OCI-M1 (cell line): Measurements from ENCODE around the gene STARD3NL.

Experiments used
- DNase-seq: peaks from one replicate; lab custom pipeline; 2025; lab: John Stamatoyannopoulos, UW

Gene STARD3NL

GRCh38 chr7:38182450-38182849 lies 4.4 kb downstream of the STARD3NL start:
- no peak for DNase-seq

DNA sequence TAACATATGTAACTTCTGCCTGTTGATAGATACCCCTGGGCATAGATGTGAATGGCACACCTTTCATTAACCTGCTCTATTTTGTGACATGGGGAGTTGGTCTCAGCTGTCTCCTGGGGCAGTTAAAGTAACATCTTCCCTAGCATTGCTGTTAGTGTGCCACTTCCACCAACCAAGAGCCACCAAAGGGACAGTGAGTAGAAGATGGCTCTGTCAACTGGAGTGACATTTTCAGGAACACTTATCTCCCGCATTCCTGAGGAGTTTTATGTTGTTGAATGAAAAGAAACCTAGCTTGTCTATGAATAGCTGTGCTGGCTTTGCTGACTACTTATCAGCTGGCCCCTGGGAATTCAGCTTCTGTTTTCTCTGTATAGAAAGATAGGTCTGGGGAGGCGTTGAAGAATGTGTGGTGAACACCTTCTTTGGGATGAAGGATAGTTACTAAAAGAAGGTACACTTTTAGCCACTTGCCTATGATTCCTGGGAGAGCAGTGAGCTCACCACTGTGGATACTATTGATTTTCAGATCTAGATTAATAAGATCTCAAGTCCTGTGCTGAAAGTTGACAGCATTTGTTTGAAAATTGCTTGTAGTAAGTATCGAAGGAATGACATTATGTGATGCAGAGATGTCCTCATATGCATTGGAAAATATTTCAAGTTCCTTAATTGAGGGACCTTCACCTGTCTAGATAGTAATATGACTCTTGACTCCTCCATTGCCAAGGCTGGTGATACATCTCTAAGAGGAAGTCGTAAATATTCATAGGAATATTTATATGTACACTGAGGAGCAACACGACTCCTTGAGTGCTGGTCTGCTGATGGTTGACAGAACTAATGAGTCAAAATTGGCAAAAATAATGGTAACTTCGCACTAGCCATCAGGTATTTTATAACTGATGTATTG lies 7.6 kb downstream of the STARD3NL start:
- DNase-seq, result peak; percentile 31

DNA sequence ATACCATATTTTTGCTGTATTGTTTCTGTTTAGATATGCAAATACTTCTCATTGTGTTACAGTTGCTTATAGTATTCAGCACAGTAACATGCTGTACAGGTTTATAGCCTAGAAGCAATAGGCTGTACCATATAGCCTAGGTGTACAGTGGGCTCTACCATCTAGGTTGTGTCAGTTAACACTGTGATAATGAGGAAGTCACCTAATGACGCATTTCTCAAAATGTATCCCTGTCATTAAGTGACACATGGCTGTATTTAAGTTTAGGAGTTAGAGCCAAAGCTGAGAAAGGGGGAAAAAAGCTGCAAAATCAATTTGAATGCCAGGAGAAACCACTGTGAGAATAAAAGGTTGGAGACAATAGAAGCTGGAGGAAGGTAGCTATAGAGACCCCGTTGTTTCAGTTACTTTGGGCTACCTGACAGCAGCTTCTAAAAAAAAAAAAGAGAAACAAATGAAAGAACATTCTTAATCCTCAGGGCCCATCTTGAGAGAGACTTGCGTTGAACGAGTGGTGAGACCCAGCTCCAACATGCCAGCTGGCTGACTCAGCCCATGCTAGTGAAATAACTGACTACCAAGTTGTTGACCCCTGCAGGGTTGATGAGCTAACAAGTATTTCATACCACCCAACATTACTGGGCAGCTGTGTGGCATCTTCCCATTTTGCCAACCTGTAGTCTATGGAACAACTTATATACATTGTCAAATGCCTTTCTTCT lies 8.7 kb downstream of the STARD3NL start:
- no peak for DNase-seq

DNA sequence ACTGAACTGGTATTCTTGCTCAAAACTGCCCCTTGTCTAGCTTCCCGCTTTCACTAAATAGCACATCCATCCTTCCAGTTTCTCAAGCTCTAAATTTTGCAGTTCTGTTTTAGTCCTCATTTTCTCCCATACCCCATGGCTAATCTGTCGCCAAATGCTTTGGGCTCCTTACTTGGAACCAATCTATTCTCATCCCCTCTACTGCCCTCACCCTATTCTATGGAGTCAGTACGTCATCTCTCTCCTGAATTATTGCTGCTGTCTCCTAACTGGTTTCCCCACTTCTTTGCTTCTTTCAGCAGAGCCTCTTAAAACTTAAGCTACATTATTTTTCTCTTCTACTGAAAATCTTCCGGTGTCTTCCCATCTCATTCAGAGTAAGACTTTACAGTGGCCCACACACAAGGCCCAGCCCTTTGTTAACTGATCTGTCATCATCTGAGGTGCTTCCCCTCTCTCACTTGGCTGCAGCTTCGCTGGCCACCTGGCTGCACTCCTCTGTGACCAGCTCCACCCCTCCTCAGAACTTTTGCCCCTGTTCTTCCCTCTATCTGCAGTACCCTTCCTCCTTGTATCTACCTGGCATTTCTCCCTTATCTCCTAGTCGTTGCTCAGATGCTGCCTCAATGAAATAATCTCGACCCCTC lies 9.9 kb downstream of the STARD3NL start:
- DNase-seq, result no peak

- DNase-seq, result no peak
These were observed 11.3 kb downstream of the STARD3NL start for GRCh38 chr7:38189231-38189938.

- DNase-seq, result no peak
These were observed 12.0 kb downstream of the STARD3NL start for GRCh38 chr7:38190011-38190410.

DNA sequence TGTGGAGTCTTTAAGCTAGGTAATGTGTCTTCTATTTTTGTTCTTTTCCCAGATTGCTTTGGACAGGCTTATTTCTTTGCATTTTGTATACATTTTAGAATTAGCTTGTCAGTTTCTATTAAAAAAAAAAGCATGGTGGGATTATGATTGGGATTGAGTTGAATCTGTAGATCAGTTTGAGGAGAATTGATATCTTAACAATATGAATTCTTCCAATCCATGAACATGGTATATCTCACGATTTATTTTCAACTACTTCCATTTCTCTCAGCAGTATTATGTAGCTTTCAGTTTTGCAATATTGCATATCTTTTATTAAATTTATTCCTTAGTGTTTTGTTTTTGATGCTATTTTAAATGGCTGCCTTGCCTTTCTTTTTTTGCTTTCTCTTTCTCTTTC lies 13.7 kb downstream of the STARD3NL start:
- DNase-seq, result no peak

GRCh38 chr7:38192327-38192726 lies 14.3 kb downstream of the STARD3NL start:
- peak; percentile 9 for DNase-seq

- no peak for DNase-seq
These were observed 18.0 kb downstream of the STARD3NL start for GRCh38 chr7:38195804-38196595.

DNA sequence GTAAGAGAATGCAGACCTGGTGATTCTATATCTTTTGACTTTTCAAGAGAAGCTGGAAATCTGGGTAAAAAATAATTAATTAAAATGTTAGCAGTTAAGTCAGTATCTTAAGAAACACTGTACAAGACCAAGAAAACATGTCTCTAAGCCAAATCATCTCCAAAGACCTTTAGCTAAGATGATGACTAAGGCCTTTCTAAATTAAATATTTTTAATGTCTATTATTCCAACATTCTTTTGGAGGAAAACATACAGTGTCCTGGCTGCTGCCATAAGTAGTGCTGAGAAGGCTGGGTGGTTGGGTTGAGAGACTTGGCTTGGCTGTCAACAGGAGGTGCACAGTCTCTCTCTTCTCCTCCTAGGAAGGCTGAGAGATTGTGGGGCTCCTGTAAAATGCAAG lies 20.3 kb downstream of the STARD3NL start:
- DNase-seq, result no peak

DNA sequence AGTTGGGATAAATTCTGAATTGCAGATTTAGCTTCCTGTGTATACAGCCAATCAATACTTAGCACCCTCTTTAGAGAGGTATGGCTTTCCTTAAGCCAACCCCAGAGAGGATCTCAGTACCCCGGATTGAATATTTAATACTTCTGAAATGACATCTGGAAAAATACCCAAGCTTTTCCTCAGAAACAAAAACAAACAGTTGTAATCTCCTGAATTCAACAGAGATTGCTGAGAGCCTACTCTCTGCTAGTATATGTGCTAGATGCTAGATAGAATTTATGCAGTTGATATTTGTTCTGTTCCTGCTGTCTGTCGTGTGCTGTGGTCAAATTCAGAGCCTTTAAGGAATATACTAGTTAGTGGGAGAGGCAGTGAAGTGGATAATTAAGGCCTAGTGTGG lies 21.1 kb downstream of the STARD3NL start:
- no peak for DNase-seq

- no peak for DNase-seq
These were observed 21.7 kb downstream of the STARD3NL start for GRCh38 chr7:38199782-38200181.

DNA sequence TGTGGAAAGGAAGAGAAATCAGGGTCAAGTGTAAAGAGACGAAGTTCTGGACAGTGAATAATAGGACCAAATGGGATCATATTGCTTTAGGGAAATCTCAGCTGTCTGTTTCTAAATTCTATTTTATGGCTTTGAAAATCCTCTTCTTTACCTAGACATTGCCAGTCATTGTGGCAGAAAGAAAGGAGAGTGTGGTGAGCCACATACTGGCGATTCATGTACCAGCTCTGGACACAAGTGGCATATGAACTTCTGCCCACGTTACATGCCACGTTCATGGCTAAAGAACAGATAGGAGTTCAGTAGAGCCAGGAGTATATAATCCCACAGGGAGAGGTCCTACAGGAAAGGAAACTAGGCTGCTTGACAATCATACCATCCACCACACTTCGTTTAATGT lies 28.0 kb downstream of the STARD3NL start:
- DNase-seq, result no peak

GRCh38 chr7:38207843-38208242 lies 29.8 kb downstream of the STARD3NL start:
- DNase-seq, result no peak

- no peak for DNase-seq
These were observed 33.4 kb downstream of the STARD3NL start for GRCh38 chr7:38211486-38211885.

- DNase-seq, result no peak
These were observed 33.9 kb downstream of the STARD3NL start for GRCh38 chr7:38211940-38212339.

DNA sequence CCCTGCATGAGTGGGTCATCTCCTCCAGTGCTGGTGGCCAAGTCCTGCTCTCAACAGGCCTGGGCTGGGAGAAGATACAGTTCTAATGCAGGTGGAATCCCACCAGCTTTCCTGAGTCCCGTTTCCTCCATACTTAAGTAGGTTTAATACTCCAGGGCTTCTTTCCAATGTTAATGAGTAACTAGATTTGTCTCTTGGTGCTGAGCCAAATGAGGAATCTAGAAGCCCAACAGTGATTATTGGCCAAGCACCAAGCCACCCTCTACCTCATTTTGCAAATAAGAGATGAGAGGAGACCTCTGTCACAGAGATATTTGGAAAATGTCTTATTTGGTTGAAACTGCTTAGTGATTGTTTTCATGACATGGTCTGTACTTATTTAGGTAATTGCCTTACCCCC lies 37.1 kb downstream of the STARD3NL start:
- DNase-seq, result no peak

GRCh38 chr7:38215735-38216670 lies 38.0 kb downstream of the STARD3NL start:
- DNase-seq, result peak; percentile 87

DNA sequence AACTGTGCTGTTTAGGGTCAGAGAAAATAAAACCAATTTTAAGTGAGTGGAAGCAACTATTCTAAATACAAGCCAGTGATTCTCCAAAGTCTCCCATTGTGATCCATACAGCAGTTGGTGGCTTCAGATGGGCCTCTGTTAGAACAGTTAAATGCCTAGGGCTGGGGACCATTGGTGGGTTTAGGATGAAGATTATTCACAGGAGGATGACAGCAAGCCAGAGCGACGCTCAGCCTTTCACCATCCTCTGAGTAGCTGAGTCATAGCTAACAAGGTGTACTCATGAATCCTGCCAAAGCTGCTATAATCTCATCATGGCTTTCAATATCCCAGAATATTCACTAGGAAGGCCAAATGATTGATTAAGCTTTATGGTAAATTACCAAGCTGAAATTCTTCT lies 39.6 kb downstream of the STARD3NL start:
- DNase-seq, result no peak

GRCh38 chr7:38220452-38220851 lies 42.4 kb downstream of the STARD3NL start:
- no peak for DNase-seq
